Fibroblast of skin of left biceps (primary cell): ENCODE measurements around the gene MT1G.
A peak's percentile ranks its signal among the peaks of the same experiment; 100 is the strongest.
"Not testable (repeated sequence)": the region's sequence is repeated elsewhere in the genome, so short reads cannot be mapped to it uniquely, and the experiment has no call there.

Experiments
- DNase-seq, 2 experiments: peaks; one replicate each; pipeline ENCODE4 v3.0.0-alpha.2; 2013; ENCODE audit warnings: low read depth in 2 of 2

Gene MT1G

GRCh38 chr16:56684926-56685590, 17.2 kb upstream of the MT1G start:
- DNase-seq, result no peak

DNA sequence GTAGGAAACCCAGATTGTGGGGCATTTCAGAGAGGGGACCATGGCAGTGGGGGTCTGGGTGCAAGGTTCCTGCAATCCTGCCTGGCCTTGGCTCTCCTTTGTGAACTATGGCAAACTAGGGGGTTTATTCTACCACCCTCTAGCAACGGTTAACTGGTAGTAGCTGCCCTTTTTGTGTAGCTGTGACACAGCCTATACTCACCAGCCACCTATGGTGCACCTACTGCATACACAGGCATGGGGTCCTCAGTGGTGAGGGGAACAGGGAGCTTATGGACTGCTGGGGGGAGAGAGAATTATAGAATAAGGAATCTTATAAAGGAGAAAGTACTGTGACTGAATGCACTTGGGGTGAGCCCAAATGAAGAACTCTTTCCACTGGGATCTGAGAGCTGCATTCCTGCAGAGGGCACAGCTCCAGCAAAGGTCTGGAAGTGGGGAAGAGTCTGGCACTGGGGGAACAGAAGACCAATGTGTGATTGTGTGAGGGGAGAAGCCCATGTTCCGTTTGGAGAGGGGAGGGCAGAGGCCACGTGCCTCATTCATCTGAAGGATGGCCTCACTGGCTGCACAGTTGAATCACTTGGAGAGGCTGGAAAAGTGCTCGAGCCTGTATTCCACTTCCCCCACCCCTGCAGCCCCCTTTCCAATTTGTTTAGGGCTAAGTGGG, 16.5 kb upstream of the MT1G start:
- no peak for DNase-seq

GRCh38 chr16:56683424-56684172, 15.7 kb upstream of the MT1G start:
- no peak for DNase-seq

DNA sequence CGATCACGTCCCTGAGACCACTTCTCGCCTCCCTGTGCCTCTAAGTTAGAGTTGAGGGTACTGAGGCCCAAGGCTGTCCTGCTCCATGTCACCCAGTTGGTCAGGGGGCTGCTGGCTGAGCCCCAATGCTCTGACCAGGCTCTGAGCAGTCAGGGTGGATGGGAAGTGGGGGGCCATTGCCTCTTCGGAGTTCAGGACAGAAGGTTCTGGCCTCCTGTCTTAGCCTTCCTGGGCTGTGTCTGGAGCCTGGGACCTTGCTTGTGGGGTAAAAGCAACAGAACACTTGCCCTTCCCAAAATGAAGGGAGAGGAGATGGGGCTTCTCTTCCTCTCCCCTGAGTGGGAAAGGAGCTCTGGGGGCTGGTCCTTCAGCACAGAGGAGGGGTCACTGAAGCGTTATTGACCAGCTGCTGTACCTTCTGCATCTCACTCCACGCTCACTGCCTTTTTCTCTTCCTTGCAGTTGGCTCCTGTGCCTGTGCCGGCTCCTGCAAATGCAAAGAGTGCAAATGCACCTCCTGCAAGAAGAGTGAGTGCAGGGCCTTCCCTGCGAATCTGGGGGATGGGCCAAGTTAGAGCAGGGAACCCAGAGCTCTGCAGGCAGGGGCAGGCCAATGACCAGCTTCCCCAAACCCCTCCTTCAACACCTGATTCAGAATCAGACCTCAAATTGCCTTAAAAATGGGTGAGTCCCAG, 15.0 kb upstream of the MT1G start:
- no peak for DNase-seq

DNA sequence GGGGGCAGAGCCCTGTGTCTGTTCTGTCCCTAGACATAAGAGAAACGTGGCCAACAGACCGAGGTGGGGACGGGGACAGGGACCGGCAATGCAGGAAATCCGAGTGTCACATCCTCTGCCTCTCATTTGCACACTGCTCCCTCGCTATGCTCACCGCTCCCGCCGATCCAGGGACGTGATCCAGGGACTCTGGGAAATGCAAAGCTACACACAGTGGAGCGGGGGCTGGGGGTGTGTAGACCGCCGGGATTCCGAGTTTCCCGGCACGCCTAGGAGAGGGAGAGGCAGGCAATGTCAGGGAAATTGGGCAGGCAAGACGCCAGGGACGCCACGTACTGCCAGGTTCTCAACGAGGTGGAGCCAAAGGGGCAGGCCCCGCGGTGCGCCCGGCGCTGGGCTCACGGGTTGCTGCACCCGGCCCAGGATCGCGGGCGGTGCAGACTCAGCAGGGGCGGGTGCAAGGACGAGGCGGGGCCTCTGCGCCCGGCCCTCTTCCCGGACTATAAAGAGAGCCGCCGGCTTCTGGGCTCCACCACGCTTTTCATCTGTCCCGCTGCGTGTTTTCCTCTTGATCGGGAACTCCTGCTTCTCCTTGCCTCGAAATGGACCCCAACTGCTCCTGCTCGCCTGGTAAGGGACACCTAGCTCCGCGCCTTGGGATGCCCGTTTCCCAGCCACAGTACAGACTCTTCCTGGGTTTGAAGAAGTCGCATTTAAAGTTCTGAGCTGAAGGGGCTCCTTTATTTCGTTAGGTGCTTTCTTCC, 14.3 kb upstream of the MT1G start, which contains the start of gene MT1X:
TSS of gene MT1X (plus strand) at position 532 of the 764 bp plus-strand sequence. CDS start at position 603, 71 bp downstream.
- peak; percentile 67 to 77 for DNase-seq

DNA sequence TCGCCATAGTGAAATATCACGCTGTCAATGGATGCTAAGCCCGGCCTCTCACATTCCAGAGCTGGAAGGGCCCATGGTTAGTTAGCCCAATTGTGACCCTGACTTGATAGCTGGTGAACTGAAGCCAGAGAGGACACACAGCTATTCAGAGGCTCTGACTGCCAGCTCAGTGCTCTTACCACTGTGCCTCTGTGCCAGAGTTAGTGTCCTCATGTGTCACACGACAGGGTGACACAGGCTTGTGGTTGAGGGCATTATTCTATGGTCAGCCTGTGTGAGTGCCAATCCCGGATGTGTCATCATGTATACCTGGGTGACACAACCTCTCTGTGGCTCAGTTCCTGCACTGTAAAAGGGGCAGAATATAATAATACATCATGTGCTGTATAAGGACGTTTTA, 12.0 kb upstream of the MT1G start:
- DNase-seq, result no peak

DNA sequence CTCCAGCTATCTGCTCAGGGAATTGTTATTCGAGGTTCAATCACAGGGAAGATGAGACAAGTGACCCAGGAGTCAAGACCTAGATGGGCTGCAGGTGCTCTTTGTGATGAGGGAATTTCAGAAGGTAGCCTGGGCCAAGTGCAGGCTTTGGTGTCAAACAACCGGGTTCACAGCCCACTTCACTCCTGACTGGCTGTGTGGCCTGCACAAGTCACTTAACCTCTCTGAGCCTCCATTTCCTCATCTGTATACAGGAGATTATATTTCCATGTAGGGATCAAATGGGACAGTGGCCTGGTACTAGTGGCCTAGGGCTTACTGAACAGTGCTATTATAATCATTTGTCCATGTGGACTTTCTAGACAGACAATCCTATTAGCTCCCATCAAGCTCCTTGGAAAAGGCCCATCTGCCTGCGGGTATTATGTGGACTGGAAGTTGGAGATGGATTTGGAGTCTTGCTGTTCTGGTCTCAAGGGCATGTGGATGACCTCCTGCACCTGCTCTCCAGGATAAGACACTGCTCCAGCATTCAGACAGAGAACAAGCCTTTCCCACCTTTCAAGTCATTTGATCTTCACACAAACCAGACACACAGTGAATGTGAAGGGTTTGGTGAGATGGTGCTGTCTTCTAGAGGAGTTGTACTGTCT, 11.3 kb upstream of the MT1G start:
- no peak for DNase-seq

GRCh38 chr16:56677474-56677873, 9.6 kb upstream of the MT1G start:
- no peak for DNase-seq

GRCh38 chr16:56675685-56676210, 7.9 kb upstream of the MT1G start:
- DNase-seq, result no peak

- not testable (repeated sequence) for DNase-seq
These were observed 6.7 kb upstream of the MT1G start for GRCh38 chr16:56674570-56674969.

DNA sequence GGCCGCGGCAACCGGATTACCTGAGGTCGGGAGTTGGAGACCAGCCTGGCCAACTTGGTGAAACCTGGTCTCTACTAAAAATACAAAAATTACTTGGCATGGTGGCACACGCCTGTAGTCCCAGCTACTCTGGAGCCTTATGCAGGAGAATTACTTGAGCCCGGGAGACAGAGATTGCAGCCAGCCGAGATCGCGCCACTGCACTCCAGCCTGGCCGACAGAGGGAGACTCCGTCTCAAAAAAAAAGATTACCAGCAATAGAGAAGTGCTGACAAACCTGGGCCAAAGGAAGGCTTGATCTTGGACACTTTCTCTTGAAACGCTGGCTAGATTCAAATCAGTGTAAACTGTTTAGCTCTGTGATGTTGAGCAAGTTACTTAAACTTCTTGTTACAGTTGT, 6.1 kb upstream of the MT1G start:
- no peak for DNase-seq

GRCh38 chr16:56672761-56673536, 5.1 kb upstream of the MT1G start:
- no peak for DNase-seq

- not testable (repeated sequence) for DNase-seq
These were observed 4.3 kb upstream of the MT1G start for GRCh38 chr16:56672171-56672570.

- not testable (repeated sequence) for DNase-seq
These were observed 3.8 kb upstream of the MT1G start for GRCh38 chr16:56671691-56672090.

DNA sequence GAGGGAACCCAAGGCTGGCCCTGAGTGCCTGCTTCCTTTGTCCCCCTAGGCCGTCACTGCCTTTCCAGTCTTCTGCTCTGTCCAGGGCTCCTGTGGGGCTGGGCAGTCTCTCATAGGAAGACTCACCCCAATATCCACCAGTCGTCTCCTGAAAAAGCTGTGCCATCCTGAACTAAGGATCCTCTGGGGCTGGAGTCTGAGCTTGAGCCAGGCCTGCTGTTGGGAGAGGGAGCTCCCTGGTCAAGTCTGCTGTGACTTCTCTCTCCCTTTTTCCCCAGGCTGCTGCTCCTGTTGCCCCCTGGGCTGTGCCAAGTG, 2.7 kb upstream of the MT1G start:
- no peak for DNase-seq

DNA sequence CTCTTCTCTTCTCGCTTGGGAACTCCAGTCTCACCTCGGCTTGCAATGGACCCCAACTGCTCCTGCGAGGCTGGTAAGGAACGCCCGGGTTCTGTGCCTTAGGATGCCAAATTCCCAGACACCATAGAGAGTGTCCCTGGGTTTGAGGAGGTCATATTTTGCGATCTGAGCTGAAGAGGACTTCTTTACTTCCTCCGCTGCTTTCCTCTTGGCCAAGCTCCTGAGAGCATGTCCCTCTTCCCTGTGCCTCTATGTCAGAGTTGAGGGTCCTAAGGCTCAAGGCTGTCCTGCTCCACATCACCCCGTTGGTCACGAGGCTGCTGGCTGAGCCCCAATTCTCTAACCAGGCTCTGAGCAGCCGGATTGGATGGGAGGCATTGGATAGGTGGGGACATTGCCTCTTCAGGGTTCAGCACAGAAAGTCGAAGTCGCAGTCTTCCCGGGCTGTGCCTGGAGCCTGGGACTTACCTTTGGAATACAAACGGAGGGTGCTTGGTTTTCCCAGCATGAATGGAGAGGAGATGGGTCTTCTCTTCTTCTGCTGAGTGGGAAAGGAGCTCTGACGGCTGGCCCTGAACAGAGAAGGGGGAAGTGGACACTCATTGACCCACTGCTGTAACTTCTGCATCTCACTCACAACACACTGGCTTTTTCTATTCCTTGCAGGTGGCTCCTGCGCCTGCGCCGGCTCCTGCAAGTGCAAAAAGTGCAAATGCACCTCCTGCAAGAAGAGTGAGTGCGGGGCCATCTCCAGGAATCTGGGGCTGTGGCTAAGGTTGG, 2.2 kb upstream of the MT1G start:
- DNase-seq, result no peak

GRCh38 chr16:56669005-56669839, 1.4 kb upstream of the MT1G start, which contains the start of gene MT1H:
MT1H (plus strand) TSS chr16:56669814; CDS start chr16:56669885, 71 bp downstream.
- DNase-seq, result no peak
